Activated CD4-positive, alpha-beta T cell treated with anti-CD3 and anti-CD28 coated beads for 4 hours (primary cell): Measurements from ENCODE around the gene ARPC2.
A peak's percentile ranks its signal among the peaks of the same experiment; 100 is the strongest.
"Not testable (repeated sequence)": the region's sequence is repeated elsewhere in the genome, so short reads cannot be mapped to it uniquely, and the experiment has no call there.

Source experiments
- DNase-seq, 2 donors: peaks; one replicate each; pipeline ENCODE4 v3.0.0-alpha.2; 2020

The ARPC2 gene

GRCh38 chr2:218216674-218217359 is at the start of gene ARPC2:
Gene ARPC2 (plus strand): TSS chr2:218217189. CDS start chr2:218217471, 282 bp downstream.
- DNase-seq, result peak; percentile 91 to 92

GRCh38 chr2:218168016-218168415 is 49.0 kb upstream of the ARPC2 start:
- no peak for DNase-seq

GRCh38 chr2:218168635-218169462 is 48.1 kb upstream of the ARPC2 start:
- DNase-seq, result peak; percentile 59 to 77

GRCh38 chr2:218169757-218170546 is 47.0 kb upstream of the ARPC2 start:
- DNase-seq, result no peak

GRCh38 chr2:218171744-218172143 is 45.2 kb upstream of the ARPC2 start:
- not testable (repeated sequence) for DNase-seq

- DNase-seq, result no peak
These were observed 44.1 kb upstream of the ARPC2 start for GRCh38 chr2:218172845-218173244.

- DNase-seq, result no peak
These were observed 37.2 kb upstream of the ARPC2 start for GRCh38 chr2:218179782-218180181.

GRCh38 chr2:218180467-218181114 is 36.4 kb upstream of the ARPC2 start:
- DNase-seq, result no peak

GRCh38 chr2:218184331-218184730 is 32.7 kb upstream of the ARPC2 start:
- no peak for DNase-seq

- peak; percentile 64 to 75 for DNase-seq
These were observed 30.6 kb upstream of the ARPC2 start for GRCh38 chr2:218186355-218186766.

- no peak for DNase-seq
These were observed 30.1 kb upstream of the ARPC2 start for GRCh38 chr2:218186876-218187275.

GRCh38 chr2:218187296-218188015 is 29.5 kb upstream of the ARPC2 start:
- no peak for DNase-seq

GRCh38 chr2:218188528-218188927 is 28.5 kb upstream of the ARPC2 start:
- no peak for DNase-seq

- no peak for DNase-seq
These were observed 24.0 kb upstream of the ARPC2 start for GRCh38 chr2:218192902-218193430.

GRCh38 chr2:218193701-218194100 is 23.3 kb upstream of the ARPC2 start:
- no peak for DNase-seq

GRCh38 chr2:218194880-218195279 is 22.1 kb upstream of the ARPC2 start:
- no peak for DNase-seq

GRCh38 chr2:218196974-218197373 is 20.0 kb upstream of the ARPC2 start:
- DNase-seq, result no peak

- DNase-seq, result no peak
These were observed 14.7 kb upstream of the ARPC2 start for GRCh38 chr2:218202266-218202665.

- no peak for DNase-seq
These were observed 7.9 kb upstream of the ARPC2 start for GRCh38 chr2:218209078-218209477.

- no peak for DNase-seq
These were observed 2.9 kb upstream of the ARPC2 start for GRCh38 chr2:218214116-218214515.

- no peak for DNase-seq
These were observed 684 bp upstream of the ARPC2 start for GRCh38 chr2:218216336-218216673.
